H1 (cell line): ENCODE data around the gene GCSAM. TPM values are rescaled to one million over a fixed set of nuclear protein-coding genes. Genes with fewer than 3 reads are reported as not detected.

ENCODE experiments used
- CTCF ChIA-PET: fragments of 300-600 bp; sonication (Branson Sonifier 250); formaldehyde crosslinking; loops from one replicate; lab custom pipeline; 2021; ENCODE audit not compliant: partially characterized antibody; lab: Charles Lee
- POLR2A ChIA-PET: fragments of 300-600 bp; sonication (Branson Sonifier 250); formaldehyde crosslinking; loops from one replicate; lab custom pipeline; 2021; ENCODE audit warnings: inconsistent platforms; ENCODE audit not compliant: partially characterized antibody; lab: Charles Lee
- DNase-seq, 2 experiments: peaks; one replicate each; pipeline versions ENCODE4 v3.0.0 to v3.0.0-alpha.2; 2010 to 2022; ENCODE audit warnings: low spot score in 2 of 2, low read depth in 1 of 2, mixed read lengths in 1 of 2
- FAIRE-seq: peaks from 2 replicates; lab custom pipeline; 2011; peaks lifted over from hg19 to GRCh38; lab: Jason Lieb, UNC
- H2AFZ ChIP-seq: 2 replicates; pipeline ENCODE4 v1.8.1; 2012; ENCODE audit warnings: low read length, inconsistent platforms
- H2AK5ac ChIP-seq: 2 replicates; pipeline ENCODE4 v1.6.1; 2013; ENCODE audit warnings: low read depth, low read length
- H2BK120ac ChIP-seq: replicated peaks from 2 replicates; pipeline ENCODE3; 2013; ENCODE audit warnings: low read depth, low read length, inconsistent platforms
- H2BK12ac ChIP-seq: 2 replicates; pipeline ENCODE4 v1.6.1; 2013; ENCODE audit warnings: low read depth, low read length
- H2BK15ac ChIP-seq: 2 replicates; pipeline ENCODE4 v1.6.1; 2013; ENCODE audit warnings: low read length
- H2BK20ac ChIP-seq: 2 replicates; pipeline ENCODE4 v1.6.1; 2013; ENCODE audit warnings: low read length
- H2BK5ac ChIP-seq: 2 replicates; pipeline ENCODE4 v1.6.1; 2013; ENCODE audit warnings: low read depth, low read length
- H3K14ac ChIP-seq: 2 replicates; pipeline ENCODE4 v1.6.1; 2013; ENCODE audit warnings: inconsistent platforms; ENCODE audit not compliant: insufficient read length
- H3K18ac ChIP-seq: 2 replicates; pipeline ENCODE4 v1.6.1; 2013; ENCODE audit warnings: low read length; ENCODE audit errors: extremely low read depth
- H3K23ac ChIP-seq: 2 replicates; pipeline ENCODE4 v1.6.1; 2013; ENCODE audit warnings: inconsistent platforms; ENCODE audit not compliant: insufficient read length
- H3K23me2 ChIP-seq: 2 replicates; pipeline ENCODE4 v1.6.1; 2013; ENCODE audit warnings: low read depth, low read length
- H3K27ac ChIP-seq: 2 replicates; pipeline ENCODE4 v1.6.1; 2011; ENCODE audit warnings: low read depth, low read length, inconsistent platforms
- H3K27me3 ChIP-seq, 4 experiments: replicated peaks in 1 of 4; 1 replicate in 1 of 4; 2 replicates in 3 of 4; pipeline versions ENCODE4 v1.6.1 to v1.8.1; 2011 to 2013; ENCODE audit warnings: low read length in 3 of 4, mild to moderate bottlenecking in 3 of 4, inconsistent platforms in 2 of 4, mixed read lengths in 2 of 4, moderate library complexity in 1 of 4; ENCODE audit not compliant: control insufficient read depth in 3 of 4, insufficient read depth in 3 of 4; ENCODE audit errors: extremely low read depth in 1 of 4
- H3K36me3 ChIP-seq, 4 experiments: 2 replicates each; pipeline versions ENCODE4 v1.6.1 to v1.8.1; 2011 to 2013; ENCODE audit warnings: mild to moderate bottlenecking in 4 of 4, low read length in 3 of 4, moderate library complexity in 2 of 4, control low read depth in 1 of 4, inconsistent platforms in 1 of 4; ENCODE audit not compliant: insufficient read depth in 4 of 4, control insufficient read depth in 2 of 4
- H3K4ac ChIP-seq: replicated peaks from 2 replicates; pipeline ENCODE3; 2013; ENCODE audit warnings: low read length, low read depth, mixed read lengths, inconsistent platforms; ENCODE audit not compliant: insufficient read length
- H3K4me1 ChIP-seq, 4 experiments: replicated peaks in 1 of 4; 1 replicate in 1 of 4; 2 replicates in 3 of 4; pipeline versions ENCODE4 v1.6.1 to v1.8.1; 2011 to 2013; ENCODE audit warnings: low read length in 3 of 4, inconsistent platforms in 2 of 4, mixed read lengths in 1 of 4; ENCODE audit not compliant: insufficient read depth in 4 of 4, control insufficient read depth in 3 of 4
- H3K4me2 ChIP-seq, 2 experiments: 2 replicates each; pipeline versions ENCODE4 v1.6.1 to v1.8.1; 2011 to 2013; ENCODE audit warnings: low read depth in 2 of 2, low read length in 2 of 2, control low read depth in 1 of 2, inconsistent platforms in 1 of 2, mild to moderate bottlenecking in 1 of 2; ENCODE audit not compliant: insufficient read depth in 1 of 2
- H3K4me3 ChIP-seq, 4 experiments: fragments of 200-600, 300-600 bp in 1 of 4; sonication (generic), shearing (Covaris generic), sonication (Bioruptor Twin) in 1 of 4; 2 replicates each; pipeline versions ENCODE4 v1.5.1 to v1.8.1; 2011 to 2016; ENCODE audit warnings: low read length in 4 of 4, low read depth in 3 of 4, control low read depth in 2 of 4, inconsistent platforms in 2 of 4, mild to moderate bottlenecking in 2 of 4, mixed read lengths in 1 of 4, moderate library complexity in 1 of 4; ENCODE audit not compliant: insufficient read depth in 2 of 4; ENCODE audit errors: extremely low read depth in 1 of 4
- H3K56ac ChIP-seq: replicated peaks from 2 replicates; pipeline ENCODE3; 2013; ENCODE audit warnings: low read depth, mild to moderate bottlenecking, mixed read lengths, low read length, inconsistent platforms; ENCODE audit not compliant: insufficient read length
- H3K79me1 ChIP-seq: 2 replicates; pipeline ENCODE4 v1.6.1; 2013; ENCODE audit warnings: low read depth, low read length, control low read depth
- H3K79me2 ChIP-seq, 2 experiments: 2 replicates each; pipeline versions ENCODE4 v1.6.1 to v1.8.1; 2012 to 2013; ENCODE audit warnings: low read length in 2 of 2, mild to moderate bottlenecking in 2 of 2, inconsistent platforms in 1 of 2; ENCODE audit not compliant: insufficient read depth in 2 of 2, control insufficient read depth in 1 of 2
- H3K9ac ChIP-seq, 4 experiments: replicated peaks in 1 of 4; 1 replicate in 1 of 4; 2 replicates in 3 of 4; pipeline versions ENCODE4 v1.6.1 to v1.8.1; 2011 to 2013; ENCODE audit warnings: low read depth in 3 of 4, low read length in 3 of 4, control low read depth in 2 of 4, mild to moderate bottlenecking in 2 of 4, moderate library complexity in 2 of 4, inconsistent platforms in 1 of 4; ENCODE audit errors: extremely low read depth in 1 of 4
- H3K9me3 ChIP-seq, 2 experiments: 2 replicates each; pipeline versions ENCODE4 v1.6.1 to v1.8.1; 2012 to 2013; ENCODE audit warnings: mild to moderate bottlenecking in 2 of 2, moderate library complexity in 2 of 2, control low read depth in 1 of 2, inconsistent platforms in 1 of 2, low read depth in 1 of 2, low read length in 1 of 2, mixed read lengths in 1 of 2; ENCODE audit not compliant: insufficient read depth in 2 of 2
- H4K20me1 ChIP-seq, 2 experiments: replicated peaks in 1 of 2; 2 replicates each; pipeline versions ENCODE3 to v1.8.1; 2011 to 2013; ENCODE audit warnings: inconsistent platforms in 2 of 2, low read length in 2 of 2, mild to moderate bottlenecking in 1 of 2; ENCODE audit not compliant: insufficient read depth in 2 of 2, control insufficient read depth in 1 of 2
- H4K5ac ChIP-seq: 2 replicates; pipeline ENCODE4 v1.6.1; 2013; ENCODE audit warnings: low read length, low read depth, mixed read lengths, inconsistent platforms; ENCODE audit not compliant: insufficient read length
- H4K8ac ChIP-seq: 2 replicates; pipeline ENCODE4 v1.8.0; 2013; ENCODE audit warnings: mild to moderate bottlenecking, moderate library complexity, low read length, inconsistent platforms; ENCODE audit not compliant: insufficient read depth; ENCODE audit errors: extremely low read depth
- H4K91ac ChIP-seq: replicated peaks from 2 replicates; pipeline ENCODE3; 2013; ENCODE audit warnings: low read length, mixed read lengths, inconsistent platforms; ENCODE audit not compliant: insufficient read length
- BACH1 ChIP-seq: IDR thresholded peaks from 2 replicates; pipeline ENCODE4 v1.6.1; 2012; ENCODE audit warnings: low read length, improper control_type of control experiment
- CREB1 ChIP-seq: IDR thresholded peaks from 2 replicates; pipeline ENCODE4 v1.6.1; 2012; ENCODE audit warnings: inconsistent platforms
- NRF1 ChIP-seq: IDR thresholded peaks from 2 replicates; pipeline ENCODE4 v1.6.1; 2011; ENCODE audit warnings: mild to moderate bottlenecking, low read depth, low read length, improper control_type of control experiment
- POU5F1 ChIP-seq: IDR thresholded peaks from 2 replicates; pipeline ENCODE4 v1.6.1; 2011; ENCODE audit warnings: low read depth, mild to moderate bottlenecking, low read length, moderate library complexity
- RBBP5 ChIP-seq: IDR thresholded peaks from 2 replicates; pipeline ENCODE4 v1.7.1; 2012; ENCODE audit warnings: low read depth, mild to moderate bottlenecking, inconsistent platforms, low read length, moderate library complexity, borderline replicate concordance
- SIRT6 ChIP-seq: IDR thresholded peaks from one replicate; pipeline ENCODE4 v1.7.1; 2012; ENCODE audit warnings: low read length, inconsistent platforms
- SP1 ChIP-seq: IDR thresholded peaks from 2 replicates; pipeline ENCODE4 v1.6.1; 2011; ENCODE audit warnings: low read depth, low read length
- SP2 ChIP-seq: IDR thresholded peaks from 2 replicates; pipeline ENCODE4 v1.6.1; 2012; ENCODE audit warnings: mild to moderate bottlenecking, low read length, inconsistent platforms
- SP4 ChIP-seq: IDR thresholded peaks from 2 replicates; pipeline ENCODE4 v1.6.1; 2012; ENCODE audit warnings: low read length, inconsistent platforms
- WGBS, 2 experiments: shearing (Covaris generic) in 1 of 2; methylation state at CpG; one replicate each; pipeline versions ENCODE4 v1.1.6 to v1.1.7; 2013 to 2015; ENCODE audit warnings: low lambda C conversion rate in 2 of 2, mixed read lengths in 2 of 2, inconsistent platforms in 1 of 2, low coverage in 1 of 2, missing lambda C conversion rate in 1 of 2; ENCODE audit not compliant: insufficient replicate concordance in 2 of 2, insufficient coverage in 1 of 2, insufficient read length in 1 of 2; ENCODE audit errors: extremely low coverage in 1 of 2, missing lambda C conversion rate in 1 of 2; 5-methylcytosine and 5-hydroxymethylcytosine counted together
- polyA plus RNA-seq, 7 experiments: library from polyadenylated mRNA; depleted of rRNA in 3 of 7; stranded (reverse) in 5 of 7; unstranded in 2 of 7; fragments of >200 nt in 5 of 7; fragments of 200-250 nt in 2 of 7; gene quantifications; 1 replicate in 5 of 7; 2 replicates in 1 of 7; 4 replicates in 1 of 7; pipeline versions ENCODE4 v1.2.1 to v1.2.3, GENCODE V29; 2011 to 2013; ENCODE audit warnings: missing spikeins in 2 of 7, mixed read lengths in 2 of 7
- total RNA-seq: library from RNA; stranded (reverse); fragmentation: NEBNext Ultra II Directional; extraction: Animal tissue kit (Norgen Biotek cat#: 25700); gene quantifications from 2 replicates; pipeline ENCODE4 v1.2.1, GENCODE V29; 2021

The GCSAM gene
- total and polyA plus RNA-seq, 2 of the 8 experiments (the other 6 are each of a cell fraction or from before 2014, with no cell fraction given) = not detected

DNA sequence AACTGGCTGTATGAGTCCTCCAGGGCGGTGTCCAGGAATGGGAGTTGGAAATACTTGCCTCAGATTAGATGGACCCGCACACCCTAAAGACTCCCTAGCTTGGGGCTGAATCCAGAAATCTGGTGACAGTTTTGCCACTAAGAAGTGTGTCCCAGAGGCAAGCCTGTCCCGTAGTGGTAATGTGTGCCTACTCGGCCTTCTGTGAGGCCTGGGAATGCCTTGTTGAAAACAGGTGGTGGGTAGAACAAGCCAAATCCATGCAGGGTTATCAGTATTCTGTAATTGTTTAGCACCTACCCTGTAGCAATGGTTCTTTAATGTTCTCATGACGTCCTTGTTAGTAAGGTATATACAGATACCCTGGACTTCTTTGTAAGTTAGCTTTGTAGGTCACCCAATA is 45.3 kb downstream of the GCSAM start:
- H3K14ac ChIP-seq = no peak overlapping the region

More for the DNA sequence above, 45.3 kb downstream of the GCSAM start:
- Histone ChIP-seq H4K91ac (no peak overlapping the region), H3K4me3 (peak overlapping the region in 1 of 4 experiments; percentile 82; a peak in 1 of 8 replicates), H3K23ac (no peak overlapping the region), H3K9ac (no peak overlapping the region; a peak in 1 of 7 replicates), H4K20me1 (no peaks in the 10 kb centered on the region), H3K4me2 (peak overlapping the region; percentile 80 to 84; a peak in 3 of 4 replicates), H2BK20ac (no peak overlapping the region), H2AFZ (no peak overlapping the region), H2BK120ac (no peak overlapping the region), H3K79me2 (peaks cover 0 to 19% of the 10 kb centered on the region in 2 experiments; a peak in 2 of 4 replicates), H2AK5ac (no peak overlapping the region), H3K18ac (no peak overlapping the region), H3K56ac (no peak overlapping the region), H2BK12ac (no peak overlapping the region), H3K23me2 (peaks cover 7% of the 10 kb centered on the region), H2BK15ac (no peak overlapping the region), H3K79me1 (no peaks in the 10 kb centered on the region; the same call in 1 of the 2 replicates), H3K4ac (no peak overlapping the region), H4K8ac (no peak overlapping the region), H3K36me3 (no peaks in the 10 kb centered on the region)
- FAIRE-seq (no peak), DNase-seq (no peak)
- WGBS, 2 experiments = 84% methylated on average over 5 of the region's 5 CpGs; no CpG with 5 or more reads in 1 of the 2 experiments
- CTCF ChIA-PET = interaction anchor here (1.2 to 2.3 kb wide), 3 partner anchors 19 to 45 kb away, joined by 4 to 8 read pairs (median 7); no protein-coding TSS in a partner anchor
- POLR2A ChIA-PET = no interaction called here
- TF ChIP-seq CREB1 (no peak), POU5F1 (no peak), RBBP5 (no peak), SIRT6 (no peak), BACH1 (no peak), SP2 (no peak), NRF1 (no peak), SP4 (no peak), SP1 (no peak)
- TF ChIP-seq, all 59 proteins: peak for 0
- H3K9me3 ChIP-seq = no peaks in the 10 kb centered on the region
- H3K27me3 ChIP-seq = peaks cover 0 to 12% (median 7%) of the 10 kb centered on the region in 4 experiments; a peak in 3 of 7 replicates
- no peak overlapping the region for H2BK5ac ChIP-seq
- peaks cover 2 to 13% (median 9%) of the 10 kb centered on the region in 4 experiments; a peak in 6 of 7 replicates for H3K4me1 ChIP-seq
- H4K5ac ChIP-seq = no peak overlapping the region
- no peak overlapping the region for H3K27ac ChIP-seq
